Tongue (tissue), 2 donors: ENCODE data around the gene AQP2. TPM values are rescaled to one million over a fixed set of nuclear protein-coding genes. Genes with fewer than 3 reads are reported as not detected.
A peak's percentile ranks its signal among the peaks of the same experiment; 100 is the strongest.
"Not testable (repeated sequence)": the region's sequence is repeated elsewhere in the genome, so short reads cannot be mapped to it uniquely, and the experiment has no call there.

Experiments
- DNase-seq: peaks from one replicate; pipeline ENCODE4 v3.0.0-alpha.2; 2015
- total RNA-seq: library from RNA; depleted of rRNA; stranded (reverse); fragments of >200 nt; gene quantifications from one replicate; pipeline ENCODE4 v1.2.3, GENCODE V29; 2014

The AQP2 gene
- total RNA-seq, 1 donor from 2014 or later: not detected

DNA sequence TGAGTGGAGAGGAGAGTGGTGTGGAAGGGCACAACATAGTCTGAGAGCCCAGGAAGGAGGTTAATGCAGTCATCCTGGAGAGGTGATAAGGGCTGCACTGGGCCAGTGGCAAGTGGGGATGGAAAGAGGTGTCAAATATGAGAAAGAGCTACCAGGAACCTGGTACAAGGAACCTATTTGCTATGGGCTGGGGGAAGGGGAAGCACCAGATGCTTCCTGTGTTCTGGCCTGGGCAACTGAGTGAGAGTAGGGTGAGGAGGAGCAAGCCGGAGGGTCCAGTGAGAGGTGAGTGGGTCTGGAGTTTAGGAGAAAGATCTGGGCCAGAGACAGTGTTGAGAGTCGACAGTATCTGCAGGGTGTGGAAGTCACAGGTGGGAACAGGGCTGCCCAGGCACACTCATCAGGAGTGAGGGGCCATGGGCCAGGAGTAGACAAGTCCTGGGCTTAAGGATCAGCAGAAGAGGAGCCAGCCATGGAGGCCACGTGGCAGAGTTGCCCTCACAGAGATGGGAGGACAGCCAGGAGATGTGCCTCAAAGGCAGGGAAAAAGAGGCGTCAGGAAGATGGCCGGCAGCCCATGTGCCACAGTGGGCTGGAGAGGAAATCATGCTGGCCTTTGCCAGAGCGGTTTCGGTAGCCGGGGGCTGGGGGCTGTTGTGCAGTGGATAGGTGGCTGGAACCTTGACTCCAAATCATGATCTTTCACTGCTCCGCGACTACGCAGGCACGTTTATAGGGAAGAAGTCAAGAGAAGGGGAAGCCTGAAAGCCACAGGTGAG, 19.3 kb downstream of the AQP2 start:
- no peak for DNase-seq

DNA sequence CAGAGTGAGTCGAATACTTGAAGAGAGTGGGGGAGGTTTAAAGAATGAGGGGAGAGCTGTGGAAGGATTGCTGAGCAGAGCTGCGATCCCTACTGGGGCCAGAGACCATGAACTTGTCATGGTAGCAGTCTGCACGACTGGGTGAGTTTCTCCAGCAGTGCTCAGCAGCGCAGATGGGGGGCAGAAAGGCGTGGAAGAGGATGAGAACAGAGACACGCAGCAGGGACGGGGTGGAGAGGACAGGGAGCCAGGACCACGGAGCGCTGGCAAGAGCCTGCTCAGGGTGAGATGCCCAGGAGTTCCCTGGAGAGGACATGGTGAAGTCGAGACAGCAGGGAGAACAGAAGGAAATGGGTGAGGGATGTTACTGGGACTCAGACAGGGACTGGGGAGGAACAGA, 20.1 kb downstream of the AQP2 start:
- DNase-seq: no peak

DNA sequence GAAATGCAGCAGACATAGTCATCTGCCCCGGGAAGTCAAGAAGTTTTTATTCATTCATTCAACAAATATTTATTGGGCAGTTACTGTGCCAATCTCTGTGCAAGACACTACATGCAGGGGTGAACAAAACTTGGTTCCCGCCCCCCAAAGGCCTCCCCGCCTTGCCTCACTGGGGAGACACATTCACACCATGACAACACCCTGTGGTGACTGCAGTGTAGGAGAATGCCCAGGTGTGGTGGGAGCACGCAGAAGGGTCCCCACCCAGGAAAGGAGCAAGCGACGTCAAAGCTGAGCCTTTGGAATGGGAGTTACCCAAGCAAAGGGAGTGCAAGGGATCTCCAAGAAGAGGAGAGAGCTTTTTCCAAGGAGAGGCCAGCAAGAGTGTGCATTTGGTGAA, 20.6 kb downstream of the AQP2 start:
- no peak for DNase-seq

DNA sequence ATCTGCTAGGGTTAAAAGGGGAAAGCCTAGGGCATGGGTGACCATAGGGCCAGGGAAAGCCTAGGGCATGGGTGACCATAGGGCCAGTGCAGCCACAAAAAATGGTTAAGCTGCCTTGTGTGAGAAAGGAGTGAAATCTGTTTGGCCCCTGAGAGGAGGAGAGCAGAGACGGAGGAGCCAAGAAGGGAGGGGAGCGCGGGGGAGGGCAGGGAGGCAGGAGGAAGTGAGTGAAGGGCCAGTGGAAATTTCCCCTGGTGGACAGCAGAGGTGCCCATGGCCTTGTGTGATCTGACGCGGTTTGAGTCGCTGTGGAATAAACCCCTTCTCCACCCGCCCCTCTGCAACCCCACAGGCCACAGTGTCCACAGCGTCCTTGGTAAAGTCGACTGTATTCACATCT, 21.6 kb downstream of the AQP2 start:
- DNase-seq: no peak

DNA sequence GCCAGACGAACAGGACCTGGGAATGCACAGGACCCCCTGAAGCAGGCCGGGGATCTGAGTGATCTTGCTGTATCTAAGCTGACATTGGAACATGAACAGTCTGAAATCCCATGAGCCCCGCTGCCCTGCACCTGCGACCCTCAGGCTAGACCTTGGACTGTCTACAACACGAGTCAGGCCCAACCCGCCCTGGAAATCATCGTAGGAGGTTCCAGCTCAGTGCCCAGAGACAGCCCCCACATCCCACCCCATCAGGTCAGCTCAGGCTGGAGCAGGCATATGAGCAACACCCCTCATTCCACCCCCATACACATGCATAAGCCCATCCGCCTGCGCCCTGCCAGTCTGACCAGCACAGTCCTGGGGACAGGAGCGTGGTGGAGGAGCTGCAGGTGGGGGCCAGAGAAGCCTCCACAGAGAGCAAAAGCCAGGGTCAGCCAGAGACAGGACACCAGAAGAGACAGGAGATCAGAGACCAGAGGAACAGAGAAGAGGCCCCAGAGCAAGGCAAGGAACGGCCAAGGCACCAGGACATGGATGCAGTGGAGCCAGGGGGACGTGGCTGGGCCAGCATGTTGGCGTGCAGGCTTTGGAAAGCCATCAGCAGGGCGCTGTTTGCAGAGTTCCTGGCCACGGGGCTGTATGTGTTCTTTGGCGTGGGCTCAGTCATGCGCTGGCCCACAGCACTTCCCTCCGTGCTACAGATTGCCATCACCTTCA, 22.3 kb downstream of the AQP2 start, which contains the start of gene AQP6:
AQP6 (plus strand) TSS at position 307 of the 720 bp plus-strand sequence; CDS start at position 534, 227 bp downstream.
- no peak for DNase-seq

DNA sequence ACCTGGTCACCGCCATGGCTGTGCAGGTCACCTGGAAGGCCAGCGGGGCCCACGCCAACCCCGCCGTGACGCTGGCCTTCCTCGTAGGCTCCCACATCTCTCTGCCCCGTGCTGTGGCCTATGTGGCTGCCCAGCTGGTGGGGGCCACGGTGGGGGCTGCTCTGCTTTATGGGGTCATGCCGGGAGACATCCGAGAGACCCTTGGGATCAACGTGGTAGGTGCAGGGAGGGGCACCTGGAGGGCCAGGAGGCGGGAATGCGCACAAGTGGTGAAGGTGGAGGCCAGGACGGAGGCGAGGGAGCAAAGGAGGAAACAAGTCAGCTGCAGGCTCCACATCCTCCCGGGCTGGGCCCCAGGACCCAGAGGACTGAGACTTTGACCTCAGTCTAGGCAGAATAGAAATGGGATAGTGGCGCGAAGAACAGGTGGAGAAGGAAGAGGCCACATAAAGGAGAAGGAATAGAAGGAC, 22.9 kb downstream of the AQP2 start:
- DNase-seq: no peak

DNA sequence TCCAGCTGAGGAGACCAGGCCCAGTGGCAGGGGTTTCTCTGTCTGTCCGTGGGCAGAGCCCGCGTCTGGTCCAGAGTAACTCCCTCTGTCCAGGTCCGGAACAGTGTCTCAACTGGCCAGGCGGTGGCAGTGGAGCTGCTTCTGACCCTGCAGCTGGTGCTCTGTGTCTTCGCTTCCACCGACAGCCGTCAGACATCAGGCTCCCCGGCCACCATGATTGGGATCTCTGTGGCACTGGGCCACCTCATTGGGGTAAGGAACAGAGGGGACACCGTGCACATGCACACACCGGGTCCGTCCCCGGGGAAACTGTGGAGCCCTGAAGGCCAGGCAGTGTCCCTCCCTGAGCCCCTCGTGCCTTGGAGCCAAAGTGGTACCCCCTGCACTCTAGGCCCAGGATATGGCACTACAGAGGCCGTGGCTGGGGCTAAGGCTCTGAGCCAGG, 23.7 kb downstream of the AQP2 start:
- DNase-seq: peak; percentile 74

DNA sequence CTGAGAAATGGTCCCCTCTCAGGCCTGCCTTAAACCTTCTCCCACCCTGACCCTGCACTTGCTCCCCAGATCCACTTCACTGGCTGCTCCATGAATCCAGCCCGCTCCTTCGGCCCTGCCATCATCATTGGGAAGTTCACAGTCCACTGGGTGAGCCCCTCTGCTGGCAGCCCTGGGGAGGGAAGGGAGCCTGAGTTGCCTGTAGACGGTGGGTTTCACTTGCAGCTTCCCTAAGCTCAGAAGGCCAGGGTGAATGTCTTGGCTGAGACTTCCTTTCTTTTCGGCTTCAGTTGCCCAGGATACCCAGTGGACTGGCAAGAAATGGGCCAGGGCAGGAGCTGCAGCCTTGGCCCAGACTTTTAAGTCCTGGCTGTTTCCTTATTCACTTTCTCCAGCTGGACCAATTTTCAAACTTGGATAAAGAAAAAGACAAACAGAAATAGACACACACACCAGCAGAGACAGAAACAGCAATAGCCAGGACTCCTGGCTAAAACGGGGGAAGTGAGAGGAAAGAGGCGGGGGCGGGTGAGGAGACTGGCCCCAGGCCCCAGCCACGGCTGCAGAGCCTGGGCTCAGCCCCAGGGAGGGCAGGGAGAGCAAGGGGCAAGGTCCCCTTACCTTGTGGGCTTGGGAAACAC, 24.3 kb downstream of the AQP2 start:
- DNase-seq: no peak

DNA sequence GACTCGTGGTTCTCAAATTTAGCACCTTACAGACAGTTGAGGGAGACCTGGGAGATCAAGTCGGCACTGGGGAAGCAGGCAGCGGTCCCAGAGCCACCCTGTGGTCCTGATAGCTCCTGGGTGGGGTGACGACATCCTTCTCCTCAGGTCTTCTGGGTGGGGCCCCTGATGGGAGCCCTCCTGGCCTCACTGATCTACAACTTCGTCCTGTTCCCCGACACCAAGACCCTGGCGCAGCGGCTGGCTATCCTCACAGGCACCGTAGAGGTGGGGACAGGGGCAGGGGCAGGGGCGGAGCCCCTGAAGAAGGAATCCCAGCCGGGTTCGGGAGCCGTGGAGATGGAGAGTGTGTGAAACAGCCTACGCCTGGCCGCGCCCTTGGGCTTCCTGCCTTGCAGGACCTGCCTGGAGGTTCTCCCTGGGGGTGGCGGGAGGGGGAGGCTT, 24.8 kb downstream of the AQP2 start:
- DNase-seq: no peak

DNA sequence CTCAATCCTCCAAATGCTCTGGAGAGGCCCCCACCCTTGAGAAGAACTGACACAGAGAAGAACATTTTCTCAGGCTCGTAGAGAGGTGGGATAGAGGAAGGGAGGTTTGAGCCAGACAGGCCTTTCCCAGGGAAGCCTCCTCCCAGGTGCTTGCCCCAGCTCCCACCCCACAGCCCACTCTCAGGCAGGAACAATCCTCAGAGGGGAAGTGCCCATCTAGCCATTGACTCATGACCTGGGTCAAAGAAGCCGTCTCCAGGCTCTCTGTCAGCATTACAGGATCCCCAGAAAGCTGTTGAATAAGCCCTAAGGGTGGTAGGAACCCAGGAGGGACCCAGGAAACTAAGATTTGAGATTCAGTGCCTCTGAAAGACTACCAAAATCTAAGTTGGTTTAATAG, 26.0 kb downstream of the AQP2 start:
- no peak for DNase-seq

DNA sequence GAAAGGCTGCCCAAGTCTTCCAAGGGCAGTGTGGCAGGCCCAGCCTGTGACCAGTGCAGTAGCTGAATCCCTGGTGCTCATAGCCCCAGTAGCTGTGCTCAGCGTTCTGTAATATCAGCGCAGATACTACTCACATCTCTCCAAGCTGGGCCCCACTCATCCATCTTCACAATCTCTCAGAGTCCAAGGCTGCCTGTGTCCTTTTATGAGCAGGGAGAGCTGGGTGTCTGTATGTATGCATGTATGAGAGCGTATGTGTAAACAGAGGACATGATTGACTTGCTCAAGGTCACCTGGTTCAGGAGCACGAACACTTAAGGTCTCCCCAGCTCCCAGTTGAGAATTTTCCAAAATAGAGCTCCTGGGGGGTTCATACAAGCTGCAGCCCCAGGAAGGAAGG, 27.6 kb downstream of the AQP2 start:
- DNase-seq: no peak

DNA sequence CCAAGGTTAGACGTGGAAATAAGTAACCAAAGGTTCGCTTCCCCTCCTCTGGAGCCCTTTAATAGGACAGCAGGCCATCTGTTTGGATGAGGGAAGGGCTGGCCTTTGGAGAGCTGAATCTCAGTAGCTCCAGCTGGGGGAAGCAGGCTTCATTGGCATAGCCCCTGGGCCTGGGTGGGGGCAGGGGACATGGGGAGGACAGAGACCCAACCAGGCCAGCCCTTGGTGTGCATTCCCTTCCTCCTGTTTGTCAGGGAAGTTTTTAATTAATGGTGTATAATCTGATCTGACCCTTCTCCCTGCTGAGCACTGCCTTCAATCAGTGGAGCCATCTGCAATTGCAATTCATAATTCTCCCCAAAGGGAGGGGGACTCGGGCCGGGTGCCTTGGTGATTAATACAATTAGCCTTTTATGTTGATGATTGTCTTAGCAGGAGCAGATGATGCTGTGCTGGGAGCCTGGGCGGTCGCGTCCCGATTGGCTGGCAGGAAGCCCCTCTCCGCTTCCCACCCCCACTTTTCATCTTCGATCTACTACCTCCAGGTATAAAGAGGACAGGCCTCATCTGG, 28.6 kb downstream of the AQP2 start:
- no peak for DNase-seq

DNA sequence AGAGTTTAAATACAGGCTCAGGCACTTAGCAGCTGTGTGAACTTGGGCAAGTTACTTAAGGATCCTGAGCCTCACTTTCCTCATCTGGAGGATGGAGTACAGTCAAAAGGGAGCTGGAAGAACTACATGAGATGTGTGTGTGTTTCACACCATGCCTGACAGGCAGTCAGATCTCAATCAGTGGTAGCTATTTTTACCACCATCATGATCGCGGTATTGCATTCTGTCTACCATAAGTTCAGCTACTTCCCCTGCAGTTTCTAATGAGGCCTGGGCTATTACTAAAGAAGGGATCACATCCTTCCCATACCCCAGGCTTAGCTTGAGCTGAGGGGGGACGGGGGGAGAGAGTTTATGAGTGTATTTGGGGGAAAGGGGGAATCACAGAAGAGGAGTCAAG, 29.3 kb downstream of the AQP2 start:
- DNase-seq: no peak

DNA sequence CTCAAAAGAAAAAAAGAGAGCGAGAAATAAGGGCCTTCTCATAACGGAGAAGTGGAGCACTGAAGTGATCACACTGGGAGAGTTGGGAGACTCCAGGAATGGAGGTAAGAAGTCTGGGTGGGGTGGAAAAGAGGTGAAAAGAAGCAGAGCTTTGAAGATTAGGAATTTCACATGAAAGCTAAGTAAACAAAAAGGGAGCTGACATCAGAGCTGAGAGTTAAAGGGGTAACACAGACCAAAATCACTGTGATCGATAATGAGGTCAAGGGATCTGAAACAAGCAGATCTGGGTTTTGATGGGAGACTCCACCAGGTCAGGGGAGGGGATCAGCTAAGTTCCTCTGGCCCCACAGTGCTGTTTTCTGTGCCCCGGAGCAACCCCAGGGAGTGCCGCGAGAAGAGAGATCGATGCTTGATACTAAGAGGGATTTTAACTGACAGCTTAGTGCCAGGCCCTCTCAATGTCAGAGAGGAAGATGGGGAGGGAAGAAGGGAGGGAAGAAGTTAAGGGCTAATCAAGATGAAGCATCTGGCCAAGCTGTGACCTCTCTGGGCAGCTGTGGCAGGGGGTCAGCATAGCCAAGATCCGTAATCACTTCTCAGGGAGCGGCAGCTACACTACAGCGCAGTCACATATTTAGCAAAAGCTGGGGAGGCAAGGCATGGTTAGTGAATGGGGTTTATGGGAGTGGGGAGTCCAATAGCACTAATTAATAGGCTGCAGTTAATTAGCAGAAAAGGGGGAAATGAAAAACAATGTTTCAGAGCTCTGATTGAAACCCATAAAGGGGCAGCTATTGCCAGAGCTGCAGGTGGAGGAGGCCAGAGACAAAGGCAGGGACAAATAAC, 30.2 kb downstream of the AQP2 start:
- DNase-seq: no peak

DNA sequence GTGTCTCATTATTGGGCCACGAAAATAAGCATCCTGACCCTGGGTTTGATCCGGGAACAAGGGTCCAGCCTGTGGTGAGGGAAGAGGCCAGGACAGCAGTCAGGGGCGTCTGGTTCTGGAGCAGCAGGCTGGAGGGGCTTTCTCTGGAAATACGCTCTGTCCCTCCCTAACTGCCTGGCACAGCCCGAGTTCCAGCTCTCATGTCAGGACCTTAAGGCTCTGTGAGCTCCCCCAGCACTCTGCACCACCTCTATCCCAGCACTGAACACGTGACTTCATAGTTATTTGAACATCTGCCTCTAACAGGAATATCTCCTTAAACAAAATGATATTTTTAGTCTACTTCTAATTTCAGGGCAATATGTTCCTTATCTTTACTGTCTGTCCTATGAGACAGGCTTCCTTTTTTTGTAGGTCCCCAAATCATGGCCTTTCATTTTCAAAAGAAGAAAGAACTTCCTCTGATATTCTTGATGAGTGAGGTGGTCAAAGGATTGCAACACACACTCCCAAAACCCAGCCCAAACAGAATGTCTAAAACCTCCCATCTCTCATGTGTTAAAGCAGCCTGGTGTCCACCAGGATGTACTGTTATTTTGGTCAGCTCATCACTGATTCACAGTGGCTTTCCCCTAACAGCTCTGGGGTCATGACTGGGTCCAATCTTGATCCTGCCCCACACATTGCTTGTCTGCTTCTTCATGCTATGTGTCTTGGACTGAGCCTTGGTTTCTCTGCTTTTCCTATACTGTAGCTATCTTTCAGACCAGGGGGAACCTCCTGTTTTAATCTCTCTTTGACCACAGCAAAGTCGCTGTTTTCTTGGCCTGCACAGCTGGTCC, 31.9 kb downstream of the AQP2 start:
- no peak for DNase-seq

DNA sequence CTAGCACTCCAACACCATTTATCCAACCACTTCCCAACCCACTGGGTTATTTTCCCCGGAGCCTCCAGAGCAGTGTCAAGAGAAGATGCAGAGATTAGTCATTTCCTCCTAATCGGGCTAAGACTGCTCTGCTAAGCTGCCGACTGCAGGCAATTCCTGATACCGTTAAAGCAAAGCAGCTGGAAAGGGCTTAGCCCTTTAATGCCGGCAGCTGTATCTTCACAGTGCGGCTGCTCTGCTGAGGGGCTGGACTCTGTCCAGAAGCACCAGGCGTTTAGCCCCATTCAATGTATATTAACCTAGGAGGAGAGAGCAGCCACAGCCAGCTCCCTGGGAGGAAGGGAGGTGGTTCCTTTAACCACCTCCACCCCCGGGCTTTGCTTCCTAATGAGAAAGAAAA, 33.4 kb downstream of the AQP2 start:
- peak; percentile 94 for DNase-seq

DNA sequence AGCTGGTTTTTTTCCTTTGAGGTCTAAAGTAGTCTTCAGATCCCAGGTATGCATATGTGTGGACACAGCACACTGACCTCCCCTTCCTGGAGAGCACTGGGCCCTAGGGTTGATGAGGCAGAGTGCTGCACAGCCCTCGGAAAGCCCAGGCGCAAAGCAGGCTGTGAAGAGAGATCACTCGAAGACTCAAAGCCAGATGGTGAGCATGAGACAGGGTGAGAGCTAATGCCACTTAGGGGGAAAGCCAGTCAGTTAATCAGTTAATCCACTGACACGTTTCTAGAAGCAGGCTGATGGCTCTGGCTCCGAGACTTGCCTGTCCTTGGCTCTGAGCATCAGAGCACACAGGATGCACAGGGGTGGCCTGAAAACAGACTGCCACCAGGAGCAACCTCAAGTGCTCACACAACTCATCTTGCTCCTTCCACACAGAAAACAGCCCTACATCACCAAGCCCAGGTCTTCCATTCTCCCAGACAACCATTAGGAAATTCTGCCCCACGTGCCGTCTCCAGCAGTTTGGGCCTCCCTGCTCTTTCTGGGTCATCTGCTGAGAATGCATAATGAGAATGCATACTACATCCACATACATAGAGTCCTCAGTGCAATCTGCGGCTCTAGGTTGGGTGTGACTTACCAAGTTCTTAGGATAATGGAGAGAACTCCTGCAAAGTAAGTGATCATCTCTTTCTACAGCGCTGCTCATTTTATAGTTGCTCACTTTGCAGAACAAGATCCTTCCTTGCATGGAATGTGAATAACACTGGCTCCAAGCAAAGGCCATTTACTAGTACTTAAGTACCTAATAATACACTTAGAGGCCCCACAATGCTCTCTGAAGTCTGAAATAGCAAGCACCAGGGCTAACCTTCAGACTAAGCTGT, 34.2 kb downstream of the AQP2 start:
- DNase-seq: no peak

DNA sequence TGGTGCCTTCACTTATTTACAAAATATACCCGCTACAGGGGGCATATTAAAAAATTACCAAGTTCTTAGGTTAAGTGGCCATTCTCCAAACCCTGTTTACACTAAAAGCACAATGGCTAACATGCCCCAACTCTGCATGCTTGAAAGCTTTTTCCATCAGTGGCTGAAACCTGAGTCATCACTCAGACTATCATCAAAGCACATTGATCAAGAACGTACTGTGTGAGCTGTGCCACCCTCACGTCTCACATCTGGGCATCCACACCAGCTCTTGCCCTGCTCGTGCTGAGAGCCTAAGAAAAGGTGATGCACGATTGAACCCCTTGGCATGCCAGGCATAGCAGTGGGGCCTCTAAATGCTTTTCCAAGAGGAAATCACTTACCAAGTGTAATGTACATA, 35.4 kb downstream of the AQP2 start:
- no peak for DNase-seq

DNA sequence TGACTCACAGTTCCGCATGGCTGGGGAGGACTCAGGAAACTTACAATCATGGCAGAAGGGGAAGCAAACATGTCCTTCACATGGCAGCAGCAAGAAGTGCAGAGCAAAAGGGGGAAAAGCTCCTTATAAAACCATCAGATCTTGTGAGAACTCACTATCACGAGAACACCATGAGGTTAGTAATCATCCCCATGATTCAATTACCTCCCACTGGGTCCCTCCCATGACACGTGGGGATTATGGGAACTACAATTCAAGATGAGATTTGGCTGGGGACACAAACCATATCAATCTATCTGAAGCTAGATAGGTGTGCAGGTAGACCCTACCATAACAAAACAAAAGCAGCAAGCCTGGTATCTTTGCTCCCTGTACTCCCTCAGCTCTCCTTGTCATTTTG, 35.9 kb downstream of the AQP2 start:
- not testable (repeated sequence) for DNase-seq
